Spinal cord (tissue), 10 donors: ENCODE results near the gene SLC22A2. TPM values are rescaled to one million over a fixed set of nuclear protein-coding genes. Genes with fewer than 3 reads are reported as not detected.

Source experiments
- DNase-seq, 6 donors: peaks; one replicate each; pipeline versions ENCODE4 v3.0.0 to v3.0.0-alpha.2; 2013 to 2015; ENCODE audit warnings: low spot score in 6 of 6, low read depth in 4 of 6
- H3K27ac ChIP-seq: one replicate; pipeline ENCODE4 v1.5.1; 2013; ENCODE audit warnings: low read depth, low read length, control low read depth
- H3K27me3 ChIP-seq: one replicate; pipeline ENCODE4 v1.6.1; 2013; ENCODE audit warnings: low read length; ENCODE audit not compliant: control insufficient read depth, insufficient read depth
- H3K36me3 ChIP-seq: one replicate; pipeline ENCODE4 v1.6.1; 2013; ENCODE audit warnings: low read length; ENCODE audit not compliant: control insufficient read depth, insufficient read depth
- H3K4me1 ChIP-seq: one replicate; pipeline ENCODE4 v1.6.1; 2013; ENCODE audit warnings: low read length; ENCODE audit not compliant: control insufficient read depth, insufficient read depth
- H3K4me3 ChIP-seq: one replicate; pipeline ENCODE4 v1.5.1; 2013; ENCODE audit warnings: low read depth, low read length, control low read depth
- H3K9me3 ChIP-seq: one replicate; pipeline ENCODE4 v1.6.1; 2013; ENCODE audit warnings: low read length; ENCODE audit not compliant: control insufficient read depth, insufficient read depth
- WGBS: methylation state at CpG from one replicate; pipeline ENCODE4 v1.1.5; 2013; ENCODE audit warnings: missing lambda C conversion rate; ENCODE audit not compliant: insufficient coverage; 5-methylcytosine and 5-hydroxymethylcytosine counted together
- polyA plus RNA-seq, 2 donors: library from polyadenylated mRNA; unstranded; fragments of 120-200 nt; gene quantifications; one replicate each; pipeline ENCODE4 v1.2.1, GENCODE V29; 2013; ENCODE audit not compliant: insufficient read length in 2 of 2
- total RNA-seq, 2 donors: library from RNA; depleted of rRNA in 1 of 2; stranded (reverse); fragments of 120-200 nt in 1 of 2; fragments of >200 nt in 1 of 2; gene quantifications; one replicate each; pipeline versions ENCODE4 v1.2.3 to v1.2.4, GENCODE V29; 2013 to 2014
- donor health status: healthy.

SLC22A2 gene
- total and polyA plus RNA-seq, 4 donors: 1.2 to 39.2 (median 6.4) TPM

DNA sequence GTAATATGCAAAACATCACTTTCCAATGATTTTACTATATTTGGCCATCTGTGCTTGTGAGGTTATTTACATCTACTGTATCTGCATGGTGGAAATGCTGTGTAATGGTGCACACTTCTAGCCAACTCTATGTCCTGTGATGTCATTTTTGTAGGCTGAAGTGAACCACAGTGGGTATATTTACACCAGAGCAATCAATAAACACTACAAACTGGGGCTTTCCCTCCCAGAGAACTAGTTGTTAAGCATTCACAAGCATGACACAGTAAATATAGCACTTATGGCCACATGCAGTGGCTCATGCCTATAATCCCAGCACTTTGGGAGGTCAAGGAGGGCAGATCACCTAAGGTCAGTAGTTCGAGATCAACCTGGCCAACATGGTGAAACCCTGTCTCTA, 4.9 kb downstream of the SLC22A2 start:
- Histone ChIP-seq H3K27ac (no peak overlapping the region), H3K9me3 (no peaks in the 10 kb centered on the region), H3K36me3 (no peaks in the 10 kb centered on the region), H3K4me3 (no peak overlapping the region), H3K4me1 (peaks cover 2% of the 10 kb centered on the region), H3K27me3 (no peaks in the 10 kb centered on the region)
- DNase-seq: no peak
- WGBS: 80% methylated on average over 1 of the region's 1 CpG

DNA sequence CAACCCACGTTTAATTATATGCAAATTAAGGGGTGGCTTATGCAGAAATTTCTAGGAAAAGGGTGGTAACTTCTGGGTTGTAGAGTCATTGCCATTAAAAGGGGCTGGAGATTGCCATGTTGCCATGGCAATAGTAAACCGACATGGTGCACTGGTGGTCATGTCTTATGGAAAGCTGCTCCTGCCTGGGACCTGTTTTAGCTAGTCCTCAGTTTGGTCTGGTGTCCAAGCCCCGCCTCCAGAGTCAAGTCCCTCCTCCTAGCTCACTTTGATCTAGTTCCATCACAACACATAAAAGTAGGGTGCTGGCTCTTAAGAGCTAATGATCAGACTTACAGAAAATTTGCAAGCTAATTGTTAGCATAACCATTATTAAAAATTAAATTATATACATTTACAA, 5.3 kb downstream of the SLC22A2 start:
- no peak overlapping the region for H3K4me3 ChIP-seq
- 30% methylated on average over 2 of the region's 3 CpGs for WGBS

GRCh38 chr6:160252073-160252813, 6.4 kb downstream of the SLC22A2 start:
- H3K27ac ChIP-seq: no peak overlapping the region
- no peaks in the 10 kb centered on the region for H3K4me1 ChIP-seq
- no peak for DNase-seq
- H3K4me3 ChIP-seq: no peak overlapping the region
- no peaks in the 10 kb centered on the region for H3K36me3 ChIP-seq
- 100% methylated on average over 1 of the region's 1 CpG for WGBS
- H3K9me3 ChIP-seq: no peaks in the 10 kb centered on the region
- no peaks in the 10 kb centered on the region for H3K27me3 ChIP-seq

More for the DNA sequence above, 5.3 kb downstream of the SLC22A2 start:
- no peak overlapping the region for H3K27ac ChIP-seq
- no peaks in the 10 kb centered on the region for H3K36me3 ChIP-seq
- no peak for DNase-seq
- no peaks in the 10 kb centered on the region for H3K27me3 ChIP-seq
- H3K9me3 ChIP-seq: no peaks in the 10 kb centered on the region
- no peaks in the 10 kb centered on the region for H3K4me1 ChIP-seq

DNA sequence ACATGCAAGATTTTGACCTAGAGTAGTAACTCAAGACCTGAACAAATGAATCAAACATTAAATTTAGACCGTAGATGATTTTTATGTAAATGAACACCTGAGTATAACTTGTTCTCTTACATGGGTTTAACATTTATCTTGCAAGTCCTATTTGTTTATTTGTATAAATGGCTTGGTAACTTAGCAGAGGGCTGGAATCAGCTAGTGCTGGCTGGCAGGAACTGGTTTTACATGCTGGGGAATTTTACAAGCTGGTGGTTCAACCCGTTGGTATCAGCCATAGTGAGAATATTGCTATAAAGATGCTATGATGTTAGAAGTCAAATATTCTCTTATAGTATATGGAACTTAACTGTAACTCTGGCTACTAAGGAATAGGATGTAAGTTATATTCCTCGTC, 8.9 kb downstream of the SLC22A2 start:
- H3K9me3 ChIP-seq: no peaks in the 10 kb centered on the region
- H3K36me3 ChIP-seq: no peaks in the 10 kb centered on the region
- no peak for DNase-seq
- no peak overlapping the region for H3K4me3 ChIP-seq
- H3K4me1 ChIP-seq: no peaks in the 10 kb centered on the region
- no peaks in the 10 kb centered on the region for H3K27me3 ChIP-seq
- H3K27ac ChIP-seq: no peak overlapping the region
- WGBS: no CpG with 5 or more reads among the region's 3 CpGs

- no peaks in the 10 kb centered on the region for H3K36me3 ChIP-seq
- no CpG with 5 or more reads among the region's 1 CpG for WGBS
- no peak overlapping the region for H3K4me3 ChIP-seq
- H3K27me3 ChIP-seq: no peaks in the 10 kb centered on the region
- no peaks in the 10 kb centered on the region for H3K4me1 ChIP-seq
- DNase-seq: no peak
- H3K9me3 ChIP-seq: no peaks in the 10 kb centered on the region
- no peak overlapping the region for H3K27ac ChIP-seq
Observed at GRCh38 chr6:160248538-160248937, 10.1 kb downstream of the SLC22A2 start.

DNA sequence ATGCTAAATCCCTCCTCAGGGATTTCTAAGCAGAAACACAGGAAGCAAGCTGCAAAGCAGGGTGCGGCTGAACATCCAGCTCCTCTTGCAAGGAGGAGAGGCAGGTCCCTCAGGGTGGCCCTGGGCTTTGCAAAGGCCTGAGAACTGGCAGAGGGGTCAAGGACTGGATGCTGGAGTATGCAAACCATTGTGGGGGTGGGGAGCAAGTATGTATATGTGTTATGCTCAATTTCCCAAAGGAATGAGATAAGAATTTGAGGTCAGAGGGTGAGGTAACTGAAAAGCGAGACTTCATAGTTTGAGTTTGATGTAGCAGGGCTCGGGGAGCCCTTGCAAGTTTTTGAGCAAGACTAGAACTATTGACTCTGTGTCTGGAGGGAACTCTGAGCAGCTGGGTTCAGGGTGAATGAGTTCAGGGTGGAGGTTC, 11.2 kb downstream of the SLC22A2 start:
- no peaks in the 10 kb centered on the region for H3K36me3 ChIP-seq
- WGBS: 90% methylated on average over 3 of the region's 3 CpGs
- H3K4me1 ChIP-seq: no peaks in the 10 kb centered on the region
- H3K27me3 ChIP-seq: no peaks in the 10 kb centered on the region
- no peaks in the 10 kb centered on the region for H3K9me3 ChIP-seq
- H3K4me3 ChIP-seq: no peak overlapping the region
- H3K27ac ChIP-seq: no peak overlapping the region
- peak in 1 of 6 donors; percentile 9 for DNase-seq

DNA sequence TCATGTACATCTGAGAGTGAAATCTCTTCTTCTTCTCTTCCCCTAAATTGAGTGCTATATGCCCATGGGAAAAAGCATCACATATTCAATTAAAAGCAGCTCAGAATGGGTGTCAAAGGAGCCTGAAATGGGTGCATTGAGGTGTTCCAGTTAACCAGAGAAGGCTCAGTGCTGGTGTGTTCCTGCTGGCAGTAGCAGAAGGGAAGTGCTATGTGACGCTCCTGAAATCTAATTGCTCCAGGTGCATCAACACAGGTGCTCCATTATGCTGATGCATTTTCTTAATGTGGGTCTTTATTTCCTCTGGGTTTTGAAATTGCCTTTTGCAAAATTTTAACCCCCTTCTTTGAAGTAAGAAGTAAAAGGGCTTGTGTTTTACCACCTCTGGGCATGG, 17.9 kb downstream of the SLC22A2 start:
- Histone ChIP-seq H3K27me3 (no peaks in the 10 kb centered on the region), H3K4me1 (no peaks in the 10 kb centered on the region), H3K4me3 (no peak overlapping the region), H3K36me3 (no peaks in the 10 kb centered on the region), H3K27ac (no peak overlapping the region), H3K9me3 (peaks cover 6% of the 10 kb centered on the region)
- peak in 1 of 6 donors; percentile 72 for DNase-seq
- WGBS: 80% methylated on average over 1 of the region's 1 CpG

GRCh38 chr6:160239929-160240690, 18.5 kb downstream of the SLC22A2 start:
- H3K9me3 ChIP-seq: peaks cover 6% of the 10 kb centered on the region
- 65% methylated on average over 3 of the region's 4 CpGs for WGBS
- H3K27ac ChIP-seq: no peak overlapping the region
- no peaks in the 10 kb centered on the region for H3K36me3 ChIP-seq
- H3K27me3 ChIP-seq: no peaks in the 10 kb centered on the region
- H3K4me3 ChIP-seq: no peak overlapping the region
- H3K4me1 ChIP-seq: no peaks in the 10 kb centered on the region
- no peak for DNase-seq

GRCh38 chr6:160238761-160239751, 19.6 kb downstream of the SLC22A2 start:
- DNase-seq: no peak
- H3K4me3 ChIP-seq: no peak overlapping the region
- no peak overlapping the region for H3K27ac ChIP-seq
- peaks cover 6% of the 10 kb centered on the region for H3K9me3 ChIP-seq
- no peaks in the 10 kb centered on the region for H3K36me3 ChIP-seq
- 84% methylated on average over 3 of the region's 5 CpGs for WGBS
- H3K27me3 ChIP-seq: no peaks in the 10 kb centered on the region
- H3K4me1 ChIP-seq: no peaks in the 10 kb centered on the region
